Aorta (tissue), 5 donors: ENCODE results near the gene CYP2W1. TPM values are rescaled to one million over a fixed set of nuclear protein-coding genes. Genes with fewer than 3 reads are reported as not detected.

Experiments
- ATAC-seq: fragments of 200-7000 bp; cut with Tn5 transposase; one replicate; pipeline ENCODE4 v1.9.1; 2022; ENCODE audit warnings: moderate library complexity; ENCODE audit not compliant: low FRiP score
- DNase-seq, 2 donors: peaks; one replicate each; pipeline ENCODE4 v3.0.0-alpha.2; 2020
- H3K27ac ChIP-seq, 2 donors: one replicate each; pipeline ENCODE4 v1.5.1; 2013; ENCODE audit warnings: low read length in 2 of 2, mild to moderate bottlenecking in 2 of 2, moderate library complexity in 2 of 2, control low read depth in 1 of 2, inconsistent platforms in 1 of 2, low read depth in 1 of 2
- H3K27me3 ChIP-seq, 2 donors: one replicate each; pipeline ENCODE4 v1.6.1; 2013; ENCODE audit warnings: control low read depth in 1 of 2, low read length in 1 of 2, mild to moderate bottlenecking in 1 of 2, moderate library complexity in 1 of 2; ENCODE audit not compliant: insufficient read depth in 2 of 2, control insufficient read depth in 1 of 2
- H3K36me3 ChIP-seq, 2 donors: one replicate each; pipeline ENCODE4 v1.6.1; 2013; ENCODE audit warnings: control low read depth in 1 of 2, low read length in 1 of 2, mild to moderate bottlenecking in 1 of 2; ENCODE audit not compliant: insufficient read depth in 2 of 2, control insufficient read depth in 1 of 2
- H3K4me1 ChIP-seq, 2 donors: one replicate each; pipeline ENCODE4 v1.6.1; 2013; ENCODE audit warnings: low read length in 2 of 2, control low read depth in 1 of 2, mild to moderate bottlenecking in 1 of 2, moderate library complexity in 1 of 2; ENCODE audit not compliant: insufficient read depth in 2 of 2, control insufficient read depth in 1 of 2
- H3K4me3 ChIP-seq, 2 donors: one replicate each; pipeline ENCODE4 v1.5.1; 2013; ENCODE audit warnings: low read length in 2 of 2, control low read depth in 1 of 2, mild to moderate bottlenecking in 1 of 2
- H3K9me3 ChIP-seq: one replicate; pipeline ENCODE4 v1.6.1; 2013; ENCODE audit warnings: mild to moderate bottlenecking, low read length; ENCODE audit not compliant: control insufficient read depth
- WGBS, 2 donors: extraction: QIAGEN DNeasy Blood & Tissue Kit; methylation state at CpG; one replicate each; pipeline ENCODE4 v1.1.7; 2013; 5-methylcytosine and 5-hydroxymethylcytosine counted together
- intact Hi-C, 2 donors: fragments of 100-400 bp; cut with DNase I; formaldehyde crosslinking; loops; one replicate each; pipeline versions ENCODE4 v1.14.2 to v1.15.0; 2022
- polyA plus RNA-seq, 2 donors: library from polyadenylated mRNA; stranded (reverse); fragments of 200-250 nt; gene quantifications; one replicate each; pipeline ENCODE4 v1.2.3, GENCODE V29; 2013
- total RNA-seq, 2 donors: library from RNA; stranded (reverse); fragmentation: NEBNext Ultra II Directional; extraction: Animal tissue kit (Norgen Biotek cat#: 25700); gene quantifications; one replicate each; pipeline ENCODE4 v1.2.1, GENCODE V29; 2021
- donor health status: healthy with polysubstance abuse.
- donor health status: Bipolar disorder and iron deficiency.
- donor health status: DM: no; HTN: no; CAD: no.
- donor health status: DM: no; HTN: no; CAD: no.
- donor health status: DM: yes; HTN: yes; CAD: no.

Gene CYP2W1
- total and polyA plus RNA-seq, 4 donors: not detected

DNA sequence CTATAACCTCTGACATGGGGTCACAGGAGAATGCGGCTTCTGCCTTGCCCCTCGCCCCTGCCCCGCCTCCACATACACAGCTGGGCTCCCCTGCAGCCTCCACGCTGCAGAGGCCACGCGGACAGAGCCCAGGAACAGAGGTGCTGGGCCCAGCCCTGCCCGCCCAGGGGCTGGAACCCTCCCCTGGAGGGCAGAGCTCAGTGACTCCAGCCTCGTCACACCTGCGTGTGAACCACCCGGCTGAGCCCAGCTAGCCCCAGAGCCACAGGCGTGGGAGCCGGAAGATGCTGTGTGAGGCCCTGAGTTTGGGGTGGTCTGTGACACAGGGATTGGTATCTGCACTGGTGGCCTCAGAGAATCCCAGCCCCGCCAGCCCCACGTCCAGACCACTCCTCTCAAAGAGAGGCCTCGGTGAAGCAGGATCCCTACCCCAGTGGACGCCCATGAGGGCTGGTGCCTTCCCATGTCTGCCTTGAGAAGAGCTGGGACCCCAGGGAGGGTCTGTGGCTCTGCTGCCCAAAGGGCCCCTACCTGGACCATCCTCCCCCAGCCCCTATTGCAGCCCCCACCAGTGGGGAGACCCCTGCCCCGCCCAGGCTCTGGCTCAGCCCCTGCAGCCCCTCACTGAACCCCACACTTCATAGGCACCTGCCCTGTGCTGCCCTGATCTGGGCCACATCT lies 20.4 kb upstream of the CYP2W1 start:
- no peaks in the 10 kb centered on the region for H3K4me1 ChIP-seq
- DNase-seq: peak; percentile 44 to 71
- no peaks in the 10 kb centered on the region for H3K27me3 ChIP-seq
- no peak overlapping the region for H3K27ac ChIP-seq
- intact Hi-C loops: no loop called here
- ATAC-seq: no peak
- H3K36me3 ChIP-seq: no peaks in the 10 kb centered on the region
- 85 to 91% methylated on average over 13 to 17 of the region's 17 CpGs for WGBS, 2 donors
- H3K4me3 ChIP-seq: no peak overlapping the region
- no peaks in the 10 kb centered on the region for H3K9me3 ChIP-seq

DNA sequence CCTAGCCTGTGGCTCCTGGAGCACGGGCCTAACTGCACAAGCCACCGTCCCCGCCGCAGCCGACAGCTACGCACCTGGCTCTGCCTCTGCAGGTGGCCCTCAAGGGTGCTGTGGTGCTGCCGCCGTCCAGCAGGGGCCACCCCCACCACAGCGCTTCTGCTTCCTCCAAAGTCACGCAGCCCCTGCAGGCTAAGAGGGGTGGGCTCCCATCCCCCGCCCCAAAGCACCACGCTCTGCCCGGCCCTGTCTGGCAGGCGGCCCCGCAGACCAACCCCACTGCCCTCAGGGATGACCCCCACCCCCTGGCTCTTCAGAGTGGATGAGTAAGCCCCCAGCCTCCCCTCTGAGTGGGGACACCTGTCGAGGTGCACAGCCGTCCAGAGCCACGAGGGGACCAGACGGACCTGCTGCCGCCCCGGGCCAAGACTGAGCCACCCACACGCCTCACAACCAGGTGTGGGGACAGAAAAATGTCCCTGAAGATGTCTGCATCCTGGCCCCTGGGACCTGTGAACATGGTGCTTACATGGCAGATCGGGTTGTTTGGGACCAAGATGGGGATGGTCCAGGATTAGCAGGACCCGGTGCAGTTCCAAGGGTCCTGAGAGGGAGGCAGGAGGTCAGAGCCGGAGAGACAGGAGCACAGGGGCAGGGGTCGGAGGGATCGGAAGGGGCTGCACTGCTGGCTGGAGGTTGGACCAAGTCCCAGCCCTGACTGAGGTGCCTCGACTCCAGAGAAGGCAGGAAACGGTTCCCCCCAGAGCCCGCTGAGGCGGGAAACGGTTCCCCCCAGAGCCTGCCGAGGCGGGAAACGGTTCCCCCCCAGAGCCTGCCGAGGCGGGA lies 19.5 kb upstream of the CYP2W1 start:
- Histone ChIP-seq H3K36me3 (peaks cover 0 to 4% of the 10 kb centered on the region in 2 donors), H3K4me3 (no peak overlapping the region), H3K9me3 (no peaks in the 10 kb centered on the region), H3K27ac (peak overlapping the region in 1 of 2 donors; percentile 1), H3K4me1 (no peaks in the 10 kb centered on the region), H3K27me3 (no peaks in the 10 kb centered on the region)
- WGBS, 2 donors: 51 to 55% methylated on average over 31 to 37 of the region's 37 CpGs
- peak; percentile 49 to 74 for DNase-seq
- no peak for ATAC-seq
- intact Hi-C loops: no loop called here

DNA sequence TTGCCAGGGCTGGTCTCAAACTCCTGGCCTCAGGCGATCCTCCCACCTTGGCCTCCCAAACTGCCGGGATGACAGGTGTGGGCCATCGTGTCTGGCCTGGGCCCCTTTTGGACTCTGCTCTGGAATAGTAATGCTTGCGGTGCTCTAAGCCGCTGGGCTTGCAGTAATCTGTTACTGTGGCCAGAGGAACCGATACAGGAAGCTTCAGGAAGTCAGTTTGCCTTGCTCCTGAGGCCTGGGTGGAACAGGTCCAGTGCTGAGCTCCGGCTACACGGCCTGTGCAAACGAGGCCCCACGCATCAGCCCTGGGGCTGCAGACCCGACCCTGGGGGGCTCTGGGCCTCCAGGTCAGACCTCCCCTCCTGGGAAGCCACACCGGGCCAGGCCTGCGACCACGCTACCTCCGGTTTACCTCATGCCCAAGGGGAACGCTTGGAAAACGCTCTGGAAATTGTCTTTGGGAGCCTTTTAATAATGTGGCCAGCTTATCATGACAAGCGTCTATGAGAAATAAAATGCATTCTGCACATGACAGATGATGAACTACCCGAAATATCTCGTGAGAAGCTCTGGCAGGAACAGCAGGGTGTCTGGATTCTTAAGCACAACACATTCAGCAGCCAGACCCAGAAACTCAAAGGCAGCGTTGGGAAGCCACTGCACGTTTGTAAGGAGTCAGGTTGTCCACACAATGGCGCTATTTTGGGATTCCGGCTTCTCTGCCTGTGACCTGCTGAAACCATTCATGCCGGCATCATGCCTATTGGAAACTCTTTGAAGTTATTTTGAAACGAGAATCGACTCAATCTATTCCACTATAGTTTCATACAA lies 18.4 kb upstream of the CYP2W1 start:
- WGBS, 2 donors: 5 to 7% methylated on average over 27 of the region's 27 CpGs
- ATAC-seq (peak; percentile 66), DNase-seq (peak; percentile 62 to 76)
- intact Hi-C loops: no loop called here
- Histone ChIP-seq H3K4me3 (no peak overlapping the region), H3K4me1 (no peaks in the 10 kb centered on the region), H3K9me3 (no peaks in the 10 kb centered on the region), H3K27me3 (no peaks in the 10 kb centered on the region), H3K27ac (peak overlapping the region; percentile 62 to 78), H3K36me3 (peaks cover 0 to 4% of the 10 kb centered on the region in 2 donors)

DNA sequence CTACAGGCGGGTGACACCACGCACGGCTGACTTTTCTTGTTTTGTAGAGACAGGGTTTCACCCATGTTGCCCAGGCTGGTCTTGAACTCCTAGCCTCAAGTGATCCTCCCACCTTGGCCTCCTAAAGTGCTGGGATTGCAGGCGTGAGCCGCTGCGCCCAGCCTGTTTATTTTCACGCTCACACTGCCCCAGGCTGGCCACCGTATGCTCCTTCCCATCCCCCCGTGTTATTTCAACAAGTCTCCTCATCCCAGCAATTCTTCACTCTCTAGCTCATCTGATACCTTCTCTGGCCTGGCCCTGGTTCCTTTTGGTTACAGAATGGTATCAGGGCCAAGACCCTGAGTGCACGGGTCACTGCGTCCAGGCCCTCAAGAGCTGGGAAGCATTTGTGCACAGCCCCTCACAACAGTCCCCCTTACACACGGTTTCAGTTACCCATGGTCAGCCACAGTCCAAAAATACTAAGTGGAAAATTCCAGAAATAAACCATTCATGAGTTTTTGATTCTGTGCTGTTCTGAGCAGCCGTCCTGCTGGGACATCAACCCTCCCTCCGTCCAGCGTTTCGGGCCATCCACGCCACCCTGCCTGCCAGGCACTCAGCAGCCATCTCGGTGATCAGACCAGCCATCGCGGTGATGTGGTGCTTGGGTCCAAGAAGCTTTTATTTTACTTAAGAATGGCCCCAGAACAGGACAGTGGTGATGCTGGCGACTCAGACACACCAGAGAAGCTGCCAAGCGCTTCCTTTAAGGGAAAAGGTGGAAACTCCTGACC lies 16.5 kb upstream of the CYP2W1 start:
- H3K9me3 ChIP-seq: no peaks in the 10 kb centered on the region
- peaks cover 0 to 4% of the 10 kb centered on the region in 2 donors for H3K36me3 ChIP-seq
- H3K27me3 ChIP-seq: no peaks in the 10 kb centered on the region
- H3K27ac ChIP-seq: peak overlapping the region in 1 of 2 donors; percentile 35
- no peaks in the 10 kb centered on the region for H3K4me1 ChIP-seq
- peak in 1 of 2 donors; percentile 67 for DNase-seq
- H3K4me3 ChIP-seq: no peak overlapping the region
- intact Hi-C loops: no loop called here
- 55 to 60% methylated on average over 22 of the region's 22 CpGs for WGBS, 2 donors
- ATAC-seq: no peak

DNA sequence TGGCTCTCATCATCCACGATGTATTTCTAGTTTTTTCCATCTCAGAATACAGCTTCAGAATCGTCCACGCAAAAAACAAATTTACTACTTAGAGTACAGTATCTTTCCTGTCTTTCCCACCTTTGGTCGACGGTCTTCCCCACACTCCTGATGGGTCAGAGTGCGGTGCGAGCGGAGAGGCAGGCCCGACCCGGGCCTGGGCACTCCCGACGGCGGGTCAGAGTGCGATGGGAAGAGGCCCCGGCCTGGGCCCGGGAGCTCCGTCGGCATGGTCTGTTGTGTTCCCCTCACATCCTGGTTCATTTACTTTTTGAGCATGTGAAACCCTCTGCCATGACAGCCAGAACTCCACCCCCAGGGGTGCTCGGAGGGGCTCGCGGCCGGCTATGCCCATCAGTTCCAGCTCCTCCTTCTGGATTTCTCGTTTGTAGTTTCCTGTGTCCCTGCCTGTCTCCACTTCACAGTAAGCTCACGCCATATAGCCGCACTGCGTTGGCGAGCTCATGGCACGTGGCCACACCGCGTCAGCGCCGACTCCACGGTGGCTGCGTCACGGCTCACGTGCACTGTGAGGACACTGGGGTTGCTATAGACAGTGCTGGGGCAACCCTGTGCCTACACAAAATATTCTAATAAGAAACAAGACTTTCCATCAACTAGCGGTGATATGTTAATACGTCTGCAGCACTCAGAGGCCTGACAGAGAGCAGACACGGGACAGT lies 15.5 kb upstream of the CYP2W1 start:
- Histone ChIP-seq H3K4me3 (no peak overlapping the region), H3K9me3 (no peaks in the 10 kb centered on the region), H3K27me3 (no peaks in the 10 kb centered on the region), H3K36me3 (peaks cover 0 to 6% of the 10 kb centered on the region in 2 donors), H3K4me1 (no peaks in the 10 kb centered on the region), H3K27ac (no peak overlapping the region)
- DNase-seq: no peak
- intact Hi-C loops: no loop called here
- no peak for ATAC-seq
- 93% methylated on average over 39 of the region's 39 CpGs for WGBS, 2 donors

DNA sequence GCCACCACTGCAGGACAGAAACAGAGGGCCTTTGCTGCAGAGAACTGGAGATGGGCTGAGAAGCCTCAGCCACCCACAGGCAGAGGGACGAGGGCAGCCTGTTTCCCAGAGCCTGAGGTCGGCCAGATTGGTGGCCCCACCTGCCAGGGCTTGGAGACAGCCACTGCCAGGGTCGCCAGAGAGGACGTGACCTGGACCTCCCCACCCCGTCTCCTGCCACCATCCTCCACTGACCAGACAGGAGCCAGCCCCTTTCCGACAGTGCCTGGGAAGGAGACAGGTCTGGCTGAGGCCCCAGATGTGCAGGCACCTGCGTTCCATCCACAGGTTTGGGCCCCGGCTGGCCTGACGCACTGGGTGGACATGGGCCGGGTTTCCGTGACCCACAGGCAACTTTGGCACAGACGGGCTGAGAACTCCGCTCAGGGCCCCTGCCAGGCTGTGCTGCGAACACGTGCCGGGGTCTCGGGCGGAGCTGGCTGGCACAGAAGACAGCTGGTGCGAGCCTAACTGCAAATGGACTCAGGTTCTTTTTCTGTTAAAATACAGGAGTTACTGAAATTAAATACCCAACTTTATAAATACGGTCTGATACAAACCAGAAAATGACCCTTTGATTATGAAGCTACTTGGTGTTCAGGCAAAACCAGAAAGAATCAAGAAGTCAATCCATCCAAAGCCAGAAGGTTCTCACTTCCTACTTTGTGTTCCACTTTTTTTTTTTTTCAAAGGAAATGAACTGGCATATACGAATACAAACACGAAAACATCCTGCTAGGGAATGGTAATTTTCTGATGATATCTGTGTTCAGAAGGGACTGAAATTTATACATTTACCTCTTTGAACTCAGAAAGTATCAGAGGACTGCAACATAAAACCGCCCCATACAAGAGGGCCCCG lies 14.5 kb upstream of the CYP2W1 start:
- DNase-seq (no peak), ATAC-seq (no peak)
- H3K4me3 ChIP-seq: no peak overlapping the region
- no peaks in the 10 kb centered on the region for H3K4me1 ChIP-seq
- 87 to 92% methylated on average over 24 of the region's 24 CpGs for WGBS, 2 donors
- no peaks in the 10 kb centered on the region for H3K9me3 ChIP-seq
- intact Hi-C loops: no loop called here
- peaks cover 0 to 6% of the 10 kb centered on the region in 2 donors for H3K36me3 ChIP-seq
- no peak overlapping the region for H3K27ac ChIP-seq
- no peaks in the 10 kb centered on the region for H3K27me3 ChIP-seq

DNA sequence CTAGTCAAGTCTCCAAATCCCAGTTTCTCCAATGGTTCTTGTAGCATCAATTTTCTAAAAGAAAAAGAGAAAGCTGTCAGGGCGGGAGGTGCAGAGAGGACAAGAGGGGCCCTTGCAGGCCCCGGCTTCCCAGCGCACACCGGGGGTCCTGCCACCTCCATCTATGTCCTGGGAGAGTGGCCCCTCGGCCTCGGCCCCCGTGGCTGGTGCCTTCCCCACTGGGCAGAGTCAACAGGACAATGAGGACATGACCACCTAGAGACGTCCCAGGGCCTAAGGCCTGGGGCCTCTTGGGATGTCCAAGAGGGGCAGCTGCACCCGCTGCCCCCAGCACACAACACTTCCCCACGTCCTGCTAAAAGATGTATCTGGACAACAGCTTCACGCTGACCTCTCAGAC lies 13.6 kb upstream of the CYP2W1 start:
- 90 to 94% methylated on average over 11 of the region's 11 CpGs for WGBS, 2 donors
- DNase-seq (no peak), ATAC-seq (no peak)
- no peak overlapping the region for H3K4me3 ChIP-seq
- H3K27ac ChIP-seq: no peak overlapping the region
- intact Hi-C loops: no loop called here
- H3K27me3 ChIP-seq: no peaks in the 10 kb centered on the region
- no peaks in the 10 kb centered on the region for H3K9me3 ChIP-seq
- H3K4me1 ChIP-seq: no peaks in the 10 kb centered on the region
- H3K36me3 ChIP-seq: peaks cover 0 to 6% of the 10 kb centered on the region in 2 donors
